Measurements from ENCODE around the gene PFKFB4.
"Not testable (repeated sequence)": the region's sequence is repeated elsewhere in the genome, so short reads cannot be mapped to it uniquely, and the experiment has no call there.

PFKFB4 gene

DNA sequence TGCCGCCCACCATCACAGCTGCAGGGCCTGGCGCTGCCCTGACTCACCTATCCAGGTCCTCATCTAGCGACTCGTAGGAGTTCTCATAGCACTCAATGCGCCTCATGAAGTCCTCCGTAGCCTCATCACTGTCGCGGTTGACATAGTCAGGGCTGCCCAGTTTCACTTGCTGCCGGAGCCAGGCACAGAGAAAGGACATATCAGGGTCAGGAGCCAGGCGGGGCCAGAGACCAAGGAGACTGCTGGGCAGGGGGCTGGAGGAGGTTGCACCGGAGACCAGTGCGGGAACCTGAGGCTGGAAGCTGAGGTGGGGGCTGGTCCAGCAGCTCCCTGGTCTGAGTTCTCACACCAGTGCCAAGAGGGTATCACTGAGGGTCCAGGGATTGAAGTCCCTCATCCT, 18.2 kb downstream of the PFKFB4 start:
- ATAC-seq: no peak

DNA sequence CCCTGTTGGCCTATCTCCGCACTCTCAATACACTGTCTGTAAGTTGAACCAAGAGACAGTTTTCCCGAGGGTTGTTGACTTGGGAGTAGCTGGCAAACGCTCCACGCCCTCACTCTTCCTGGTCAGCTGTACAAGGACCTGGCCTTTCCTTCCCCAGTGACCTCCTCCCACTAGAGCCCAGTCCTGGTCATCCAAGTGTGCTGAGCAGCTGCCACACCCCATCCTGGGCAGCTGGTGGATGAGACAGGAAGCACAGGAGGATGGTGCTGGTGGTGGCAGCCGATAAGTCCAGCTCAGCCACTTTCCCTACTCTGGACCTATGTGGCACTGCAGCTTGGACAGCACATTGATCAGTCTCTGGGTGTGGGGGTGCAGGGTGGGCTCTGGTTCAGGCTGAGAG, 19.8 kb downstream of the PFKFB4 start:
- Mint-ChIP-seq H3K27me3 (no peaks in the 10 kb centered on the region), H3K36me3 (ENCODE audit: low read depth) (peaks cover 18% of the 10 kb centered on the region), H3K9me3 (no peaks in the 10 kb centered on the region), H3K27ac (no peak overlapping the region), H3K4me1 (no peaks in the 10 kb centered on the region), H3K4me3 (no peak overlapping the region)
- no peak for ATAC-seq
- DNase-seq: no peak

More for the DNA sequence above, 18.2 kb downstream of the PFKFB4 start:
- Mint-ChIP-seq H3K9me3 (no peaks in the 10 kb centered on the region), H3K4me1 (no peaks in the 10 kb centered on the region), H3K4me3 (no peak overlapping the region), H3K27me3 (no peaks in the 10 kb centered on the region), H3K36me3 (ENCODE audit: low read depth) (peaks cover 22% of the 10 kb centered on the region), H3K27ac (no peak overlapping the region)
- no peak for DNase-seq

DNA sequence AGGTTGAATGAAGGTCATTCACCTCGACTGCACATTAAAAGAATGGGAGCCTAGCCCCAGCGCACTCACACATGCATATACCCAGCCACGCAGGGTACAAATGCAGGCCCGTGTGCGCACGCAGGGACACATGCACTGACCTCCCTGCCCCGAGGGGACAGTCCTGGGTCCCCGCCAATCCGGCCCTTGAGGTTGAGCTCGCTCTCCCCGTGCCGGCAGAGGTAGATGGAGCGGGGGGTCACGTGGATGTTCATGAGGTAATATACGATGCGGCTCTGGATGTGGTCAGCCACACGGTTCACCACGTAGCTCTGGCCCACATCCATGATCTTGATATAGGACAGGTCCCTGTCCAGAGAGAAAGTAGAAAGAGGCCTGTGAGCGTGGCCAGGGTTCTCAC, 20.5 kb downstream of the PFKFB4 start:
- Mint-ChIP-seq H3K27ac (no peak overlapping the region), H3K4me1 (no peaks in the 10 kb centered on the region), H3K9me3 (no peaks in the 10 kb centered on the region), H3K36me3 (ENCODE audit: low read depth) (peaks cover 18% of the 10 kb centered on the region), H3K27me3 (no peaks in the 10 kb centered on the region), H3K4me3 (no peak overlapping the region)
- DNase-seq (no peak), ATAC-seq (no peak)

DNA sequence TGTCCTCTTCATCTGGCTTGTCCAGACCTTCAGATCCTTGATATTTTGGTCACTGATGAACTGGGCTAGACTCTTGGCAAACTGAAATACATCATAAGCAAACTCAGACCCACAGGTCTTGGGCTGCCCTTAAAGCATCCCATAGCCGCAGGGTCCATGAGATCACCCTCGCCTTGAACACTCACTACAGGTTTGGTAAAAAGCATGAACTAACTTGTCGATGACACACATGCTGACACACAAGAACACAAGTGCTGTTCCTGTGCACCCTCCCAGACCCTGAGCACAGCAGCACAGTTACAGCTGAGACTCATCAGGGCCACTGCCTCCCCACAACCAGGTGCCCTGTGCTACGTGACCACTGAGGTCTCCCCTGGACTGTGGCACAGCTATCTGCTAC, 21.0 kb downstream of the PFKFB4 start:
- no peak for DNase-seq
- Mint-ChIP-seq H3K36me3 (ENCODE audit: low read depth) (peaks cover 18% of the 10 kb centered on the region), H3K4me1 (no peaks in the 10 kb centered on the region), H3K9me3 (no peaks in the 10 kb centered on the region), H3K27ac (no peak overlapping the region), H3K27me3 (no peaks in the 10 kb centered on the region), H3K4me3 (no peak overlapping the region)
- no peak for ATAC-seq

DNA sequence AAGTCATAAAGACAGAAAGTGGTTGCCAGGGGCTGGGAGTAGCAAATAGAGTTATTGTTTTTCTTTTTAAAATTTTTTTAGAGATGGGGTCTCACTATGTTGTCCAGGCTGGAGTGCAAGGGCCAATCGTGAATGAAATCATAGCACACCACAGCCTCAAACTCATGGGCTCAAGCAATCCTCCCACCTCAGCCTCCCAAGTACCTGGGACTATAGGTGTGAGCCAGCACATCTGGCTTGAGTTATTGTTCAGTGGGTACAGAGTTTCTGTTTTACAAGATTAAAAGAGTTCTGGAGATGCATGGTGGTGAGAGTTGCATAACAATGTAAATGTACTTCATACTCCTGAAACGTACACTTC, 23.6 kb downstream of the PFKFB4 start:
- no peak overlapping the region for H3K4me3 Mint-ChIP-seq
- H3K4me1 Mint-ChIP-seq: no peaks in the 10 kb centered on the region
- DNase-seq: no peak
- H3K9me3 Mint-ChIP-seq: no peaks in the 10 kb centered on the region
- no peak for ATAC-seq
- H3K27ac Mint-ChIP-seq: no peak overlapping the region
- H3K36me3 Mint-ChIP-seq (ENCODE audit: low read depth): peaks cover 22% of the 10 kb centered on the region
- no peaks in the 10 kb centered on the region for H3K27me3 Mint-ChIP-seq

DNA sequence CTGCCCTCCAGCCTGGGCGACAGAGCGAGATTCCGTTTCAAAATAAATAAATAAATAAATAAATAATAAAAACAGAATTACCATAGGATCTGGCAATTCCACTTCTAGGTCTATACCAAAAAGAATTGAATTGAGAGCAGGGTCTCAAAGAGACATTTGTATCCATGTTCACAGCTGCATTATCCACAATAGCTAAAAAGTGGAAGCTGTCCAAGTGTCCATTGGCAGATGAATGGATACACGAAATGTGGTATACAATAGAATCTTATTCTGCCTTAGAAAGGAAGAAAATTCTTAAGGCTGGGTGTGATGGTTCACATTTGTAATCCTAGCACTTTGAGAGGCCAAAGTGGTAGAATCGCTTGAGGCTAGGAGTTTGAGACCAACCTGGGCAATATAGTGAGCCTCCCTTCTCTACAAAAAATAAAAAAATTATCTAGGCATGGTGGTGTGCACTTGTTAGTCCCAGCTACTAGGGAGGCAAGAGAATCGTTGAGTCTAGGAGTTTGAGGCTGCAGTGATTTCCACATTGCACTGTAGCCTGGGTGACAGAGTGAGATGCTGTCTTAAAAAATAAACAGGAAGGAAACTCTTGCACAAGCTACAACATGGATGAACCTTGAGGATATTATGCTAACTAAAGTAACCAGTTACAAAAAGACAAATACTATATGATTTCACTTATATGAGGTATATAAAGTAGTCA, 24.2 kb downstream of the PFKFB4 start:
- DNase-seq (no peak), ATAC-seq (no peak)
- peaks cover 24% of the 10 kb centered on the region for H3K36me3 Mint-ChIP-seq (ENCODE audit: low read depth)

DNA sequence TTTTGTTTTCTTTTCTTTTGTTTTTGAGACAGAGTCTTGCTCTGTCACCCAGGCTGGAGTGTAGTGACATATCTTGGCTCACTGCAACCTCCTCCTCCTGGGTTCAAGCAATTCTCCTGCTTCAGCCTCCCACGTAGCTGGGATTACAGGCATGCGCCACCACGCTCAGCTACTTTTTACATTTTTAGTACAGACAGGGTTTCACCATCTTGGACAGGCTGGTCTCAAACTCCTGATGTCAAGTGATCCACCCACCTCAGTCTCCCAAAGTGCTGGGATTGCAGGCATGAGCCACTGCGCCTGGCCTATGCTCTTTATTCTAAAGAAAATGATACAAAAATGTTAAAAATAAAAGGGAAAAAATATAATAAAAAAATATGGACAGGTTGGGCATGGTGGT, 25.9 kb downstream of the PFKFB4 start:
- H3K4me3 Mint-ChIP-seq, ATAC-seq: not testable (repeated sequence)
- H3K36me3 Mint-ChIP-seq (ENCODE audit: low read depth): peaks cover 19% of the 10 kb centered on the region

More for the DNA sequence above, 24.2 kb downstream of the PFKFB4 start:
- H3K4me1 Mint-ChIP-seq: no peaks in the 10 kb centered on the region
- no peak overlapping the region for H3K4me3 Mint-ChIP-seq
- H3K27ac Mint-ChIP-seq: no peak overlapping the region
- no peaks in the 10 kb centered on the region for H3K9me3 Mint-ChIP-seq
- no peaks in the 10 kb centered on the region for H3K27me3 Mint-ChIP-seq

DNA sequence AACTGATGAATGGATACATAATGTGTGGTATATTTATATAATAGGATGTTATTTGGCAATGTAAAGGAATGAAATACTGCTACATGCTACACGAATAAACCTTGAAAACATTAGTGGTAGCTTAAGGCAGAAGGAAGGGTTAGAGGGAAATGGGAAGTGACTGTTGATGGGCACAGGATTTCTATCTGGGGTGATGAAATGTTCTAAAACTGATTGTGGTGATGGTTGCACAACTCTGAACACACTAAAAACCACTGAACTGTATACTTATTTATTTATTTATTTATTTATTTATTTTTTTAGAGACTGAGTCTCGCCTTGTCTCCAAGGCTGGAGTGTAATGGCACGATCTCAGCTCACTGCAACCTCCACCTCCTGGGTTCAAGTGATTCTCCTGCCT, 27.8 kb downstream of the PFKFB4 start:
- Mint-ChIP-seq H3K4me3 (no peak overlapping the region), H3K4me1 (no peaks in the 10 kb centered on the region), H3K27me3 (no peaks in the 10 kb centered on the region), H3K9me3 (no peaks in the 10 kb centered on the region), H3K36me3 (ENCODE audit: low read depth) (peaks cover 11% of the 10 kb centered on the region), H3K27ac (no peak overlapping the region)
- ATAC-seq (no peak), DNase-seq (no peak)

More for the DNA sequence above, 25.9 kb downstream of the PFKFB4 start:
- H3K27me3 Mint-ChIP-seq, H3K4me1 Mint-ChIP-seq, DNase-seq, H3K9me3 Mint-ChIP-seq, H3K27ac Mint-ChIP-seq: not testable (repeated sequence)

DNA sequence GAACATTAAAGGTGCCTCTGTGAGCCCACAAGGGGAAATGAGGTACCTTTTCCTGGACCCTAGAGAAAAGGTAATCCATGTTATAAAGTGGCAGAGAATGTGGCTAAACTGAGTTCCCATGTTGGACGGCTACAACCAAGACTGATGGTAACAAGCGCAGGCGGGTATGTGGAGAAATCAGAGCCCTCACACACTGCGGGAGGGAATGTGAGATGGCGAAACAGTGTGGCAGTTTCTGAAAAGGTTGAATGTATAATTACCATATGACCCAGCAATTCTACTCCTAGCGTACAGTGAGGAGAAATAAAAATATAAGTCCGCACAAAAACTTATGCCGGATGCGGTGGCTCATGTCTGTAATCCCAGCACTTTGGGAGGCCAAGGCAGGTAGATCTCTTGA, 28.6 kb downstream of the PFKFB4 start:
- no peak for DNase-seq
- no peak for ATAC-seq
- no peaks in the 10 kb centered on the region for H3K9me3 Mint-ChIP-seq

DNA sequence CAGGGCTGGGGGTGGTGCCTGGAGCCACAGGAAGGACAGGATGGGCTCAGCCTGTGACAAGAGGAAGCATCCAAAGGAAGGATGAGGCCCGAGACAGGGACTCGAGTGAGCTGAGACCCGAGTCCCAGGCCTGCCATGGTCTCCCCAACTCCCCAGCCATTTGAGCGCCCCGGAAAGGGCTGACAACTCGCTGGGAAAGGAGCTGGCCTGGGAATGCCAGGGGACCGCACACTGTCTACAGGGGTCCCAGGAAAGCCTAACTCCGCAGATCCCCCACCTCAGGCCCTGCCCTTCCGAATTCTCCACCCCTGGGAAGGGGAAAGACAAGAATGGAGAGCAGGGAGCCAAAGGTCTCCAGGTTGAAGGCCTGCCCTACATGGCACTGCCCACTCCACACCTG, 31.6 kb downstream of the PFKFB4 start:
- DNase-seq (no peak), ATAC-seq (no peak)
- no peaks in the 10 kb centered on the region for H3K9me3 Mint-ChIP-seq
- no peak overlapping the region for H3K27ac Mint-ChIP-seq
- no peaks in the 10 kb centered on the region for H3K27me3 Mint-ChIP-seq
- H3K4me1 Mint-ChIP-seq: no peaks in the 10 kb centered on the region
- H3K4me3 Mint-ChIP-seq: no peak overlapping the region
- H3K36me3 Mint-ChIP-seq (ENCODE audit: low read depth): peaks cover 10% of the 10 kb centered on the region

More for the DNA sequence above, 28.6 kb downstream of the PFKFB4 start:
- Mint-ChIP-seq H3K27me3 (no peaks in the 10 kb centered on the region), H3K4me1 (no peaks in the 10 kb centered on the region), H3K4me3 (no peak overlapping the region), H3K36me3 (ENCODE audit: low read depth) (peaks cover 10% of the 10 kb centered on the region), H3K27ac (no peak overlapping the region)

DNA sequence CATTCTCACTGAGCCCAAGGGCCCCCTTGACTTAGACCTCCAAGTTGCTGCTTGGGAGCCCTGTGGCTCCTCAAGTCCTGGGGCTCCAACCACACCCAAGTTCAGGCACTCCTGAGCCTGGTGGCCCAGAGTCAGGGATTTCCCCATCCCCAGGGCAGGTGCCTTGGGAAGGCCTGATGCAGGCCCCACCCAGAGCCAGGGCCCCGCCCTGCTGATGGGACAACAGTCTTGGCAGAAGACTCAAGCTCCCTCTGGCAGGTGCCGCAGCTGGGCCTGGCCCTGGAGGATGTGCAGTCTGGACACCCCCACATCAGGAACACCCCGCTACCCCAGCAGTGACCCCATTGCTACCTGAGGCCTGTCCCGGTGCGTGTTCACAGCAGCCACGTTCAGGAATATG, 35.0 kb downstream of the PFKFB4 start:
- Mint-ChIP-seq H3K27me3 (no peaks in the 10 kb centered on the region), H3K27ac (no peak overlapping the region), H3K9me3 (no peaks in the 10 kb centered on the region), H3K4me1 (peaks cover 29% of the 10 kb centered on the region), H3K36me3 (ENCODE audit: low read depth) (no peaks in the 10 kb centered on the region), H3K4me3 (no peak overlapping the region)
- ATAC-seq (no peak), DNase-seq (no peak)

DNA sequence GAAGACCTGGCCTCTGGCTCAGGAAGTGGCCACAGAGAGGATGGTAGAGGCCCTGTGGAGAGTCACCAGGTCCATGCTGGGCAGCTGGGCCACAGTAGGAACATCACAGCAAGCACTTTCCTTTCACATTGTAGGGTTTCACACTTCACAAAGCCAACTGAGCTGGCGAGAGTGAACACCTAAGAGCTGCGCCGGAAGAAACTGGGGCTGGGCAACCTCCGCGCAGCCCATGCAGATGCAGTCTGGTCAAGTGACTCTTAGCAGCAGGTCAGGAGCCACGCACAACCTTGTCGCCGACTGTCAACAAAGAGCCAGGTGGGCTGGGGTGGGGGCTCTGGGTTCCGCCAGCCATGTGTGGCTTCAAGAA, 37.3 kb downstream of the PFKFB4 start:
- DNase-seq: no peak
- Mint-ChIP-seq H3K4me1 (peaks cover 50% of the 10 kb centered on the region), H3K27ac (no peak overlapping the region), H3K9me3 (no peaks in the 10 kb centered on the region), H3K4me3 (no peak overlapping the region), H3K36me3 (ENCODE audit: low read depth) (no peaks in the 10 kb centered on the region), H3K27me3 (no peaks in the 10 kb centered on the region)
- ATAC-seq: no peak

DNA sequence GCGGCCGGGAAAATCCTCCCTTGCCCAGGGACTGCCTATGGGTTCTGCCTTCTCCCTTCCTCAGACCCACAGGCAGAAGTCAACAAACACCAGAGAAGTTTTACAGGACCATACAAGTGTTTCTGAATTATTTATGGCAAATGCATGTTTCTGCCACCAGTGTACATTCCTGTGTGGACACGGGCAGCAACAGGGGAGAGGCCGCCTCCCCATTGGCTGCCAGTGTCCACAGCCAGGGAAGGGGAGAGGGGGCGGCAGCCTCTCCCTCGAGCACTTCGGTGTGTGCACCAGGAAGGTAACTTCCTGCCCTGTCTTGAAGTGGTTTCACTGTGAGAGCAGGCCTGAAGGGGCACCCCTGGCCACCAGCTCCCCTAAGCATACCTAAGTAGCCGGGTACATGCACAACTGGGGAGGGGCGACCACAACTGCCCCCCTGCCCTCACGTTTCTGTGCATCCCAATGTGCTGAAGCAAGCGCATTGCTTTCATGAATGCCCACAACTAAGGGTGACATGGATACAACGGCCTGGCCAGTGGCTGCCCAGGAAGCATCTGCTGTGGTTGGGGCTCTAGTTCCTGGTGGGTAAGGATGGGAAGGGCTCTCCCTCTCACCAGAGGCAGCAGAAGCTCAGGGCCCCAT, 37.8 kb downstream of the PFKFB4 start:
- Mint-ChIP-seq H3K27me3 (no peaks in the 10 kb centered on the region), H3K9me3 (no peaks in the 10 kb centered on the region), H3K36me3 (ENCODE audit: low read depth) (no peaks in the 10 kb centered on the region), H3K4me1 (peaks cover 55% of the 10 kb centered on the region), H3K4me3 (no peak overlapping the region), H3K27ac (no peak overlapping the region)
- DNase-seq (no peak), ATAC-seq (no peak)

DNA sequence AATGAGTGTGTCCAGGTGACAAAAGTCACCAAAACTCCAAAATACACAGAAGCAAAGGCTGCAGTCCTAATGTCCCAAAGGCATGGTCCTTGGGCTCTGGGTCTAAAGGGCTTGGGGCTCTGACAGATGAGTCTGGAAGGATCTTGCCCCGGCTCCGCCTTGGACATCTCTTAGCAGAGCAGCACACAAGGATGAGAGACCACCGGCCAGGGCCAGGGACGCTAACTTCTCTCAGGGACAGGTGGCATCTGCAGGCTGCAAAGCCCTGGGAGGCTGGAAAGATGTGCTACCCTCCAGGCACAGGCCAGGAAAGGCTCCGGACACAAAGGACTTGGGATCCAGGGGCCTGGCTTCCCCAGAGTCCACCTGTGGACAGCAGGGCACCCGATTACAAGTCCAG, 38.5 kb downstream of the PFKFB4 start:
- H3K36me3 Mint-ChIP-seq (ENCODE audit: low read depth): no peaks in the 10 kb centered on the region
- DNase-seq (no peak), ATAC-seq (no peak)
- H3K9me3 Mint-ChIP-seq: no peaks in the 10 kb centered on the region
- H3K4me1 Mint-ChIP-seq: peaks cover 57% of the 10 kb centered on the region
- H3K27me3 Mint-ChIP-seq: no peaks in the 10 kb centered on the region
- H3K27ac Mint-ChIP-seq: no peak overlapping the region
- no peak overlapping the region for H3K4me3 Mint-ChIP-seq

DNA sequence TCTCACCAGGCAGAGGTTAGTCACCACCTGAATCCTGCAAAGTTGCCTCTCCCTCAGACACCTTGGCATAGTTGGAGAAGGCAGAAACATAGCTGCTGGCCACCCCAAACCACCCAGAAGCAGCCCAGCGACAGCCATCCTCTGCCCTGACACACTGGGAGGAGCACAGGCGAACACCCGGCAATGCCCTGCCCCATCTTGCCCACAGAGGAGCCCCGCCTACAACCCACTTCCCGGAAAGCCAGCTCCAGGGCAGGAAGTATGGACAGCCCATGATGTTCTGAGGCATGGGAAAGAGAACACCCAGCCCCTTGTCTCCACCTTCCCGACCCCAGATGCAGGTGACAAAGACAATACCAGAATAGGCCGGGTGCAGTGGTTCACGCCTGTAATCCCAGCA, 40.0 kb downstream of the PFKFB4 start:
- Mint-ChIP-seq H3K9me3 (no peaks in the 10 kb centered on the region), H3K36me3 (ENCODE audit: low read depth) (no peaks in the 10 kb centered on the region), H3K27me3 (no peaks in the 10 kb centered on the region), H3K4me3 (no peak overlapping the region), H3K27ac (no peak overlapping the region), H3K4me1 (peaks cover 57% of the 10 kb centered on the region)
- DNase-seq: no peak
- peak; percentile 15 for ATAC-seq

Measured in activated naive CD8-positive, alpha-beta T cell treated with anti-CD3 and anti-CD28 coated beads, Interleukin-2, amount 50 U/mL, for 24 hours (primary cell).